ENCODE results near the gene CSTF1. TPM values are rescaled to one million over a fixed set of nuclear protein-coding genes. Genes with fewer than 3 reads are reported as not detected.

CSTF1 gene
- total RNA-seq, 1 donor: 25.0 TPM

DNA sequence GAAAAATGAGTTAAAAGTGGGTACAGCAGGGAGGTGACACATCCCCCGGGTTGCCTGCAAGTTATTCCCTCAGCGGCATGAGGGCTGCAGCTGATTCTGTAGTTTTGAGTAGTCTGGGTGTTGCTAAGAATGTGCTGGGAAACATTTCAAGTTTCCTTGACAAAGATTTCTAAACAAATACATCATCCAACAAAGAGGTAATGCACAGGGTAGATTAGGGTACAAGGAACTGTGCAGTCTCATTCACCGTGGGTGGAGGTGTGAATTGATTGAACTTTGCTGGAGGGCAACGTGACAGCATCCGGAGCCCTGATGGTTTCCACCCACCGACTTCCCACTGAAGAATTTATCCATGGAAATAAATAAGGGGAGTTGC, 41.4 kb downstream of the CSTF1 start:
- peaks cover 23% of the 10 kb centered on the region for H3K4me1 ChIP-seq (ENCODE audit: insufficient read depth, low read length)
- no peaks in the 10 kb centered on the region for H3K36me3 ChIP-seq (ENCODE audit: insufficient read depth, low read length)
- no peak overlapping the region for H3K4me3 ChIP-seq (ENCODE audit: insufficient read depth, low read length)
- TF ChIP-seq, protein P1, sequence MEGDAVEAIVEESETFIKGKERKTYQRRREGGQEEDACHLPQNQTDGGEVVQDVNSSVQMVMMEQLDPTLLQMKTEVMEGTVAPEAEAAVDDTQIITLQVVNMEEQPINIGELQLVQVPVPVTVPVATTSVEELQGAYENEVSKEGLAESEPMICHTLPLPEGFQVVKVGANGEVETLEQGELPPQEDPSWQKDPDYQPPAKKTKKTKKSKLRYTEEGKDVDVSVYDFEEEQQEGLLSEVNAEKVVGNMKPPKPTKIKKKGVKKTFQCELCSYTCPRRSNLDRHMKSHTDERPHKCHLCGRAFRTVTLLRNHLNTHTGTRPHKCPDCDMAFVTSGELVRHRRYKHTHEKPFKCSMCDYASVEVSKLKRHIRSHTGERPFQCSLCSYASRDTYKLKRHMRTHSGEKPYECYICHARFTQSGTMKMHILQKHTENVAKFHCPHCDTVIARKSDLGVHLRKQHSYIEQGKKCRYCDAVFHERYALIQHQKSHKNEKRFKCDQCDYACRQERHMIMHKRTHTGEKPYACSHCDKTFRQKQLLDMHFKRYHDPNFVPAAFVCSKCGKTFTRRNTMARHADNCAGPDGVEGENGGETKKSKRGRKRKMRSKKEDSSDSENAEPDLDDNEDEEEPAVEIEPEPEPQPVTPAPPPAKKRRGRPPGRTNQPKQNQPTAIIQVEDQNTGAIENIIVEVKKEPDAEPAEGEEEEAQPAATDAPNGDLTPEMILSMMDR (IDR thresholded peaks at IDR 0.05; ENCODE audit: extremely low read depth, low read depth, low read length): no peak
- H3K27me3 ChIP-seq (ENCODE audit: insufficient read depth, low read length): no peaks in the 10 kb centered on the region
- peak overlapping the region; percentile 86 for H3K27ac ChIP-seq (ENCODE audit: low read depth, low read length)
- no peaks in the 10 kb centered on the region for H4K20me1 ChIP-seq (ENCODE audit: insufficient read depth, low read length)
- DNase-seq (ENCODE audit: insufficient read length, low spot score, missing footprints): peak; percentile 87
- H3K9me3 ChIP-seq (ENCODE audit: low read depth, low read length): no peaks in the 10 kb centered on the region
- peak overlapping the region; percentile 24 for H2AFZ ChIP-seq (ENCODE audit: low read length)
- peak overlapping the region; percentile 35 for H3K4me2 ChIP-seq (ENCODE audit: insufficient read depth, low read length)
- no peaks in the 10 kb centered on the region for H3K79me2 ChIP-seq (ENCODE audit: insufficient read depth, low read length)

DNA sequence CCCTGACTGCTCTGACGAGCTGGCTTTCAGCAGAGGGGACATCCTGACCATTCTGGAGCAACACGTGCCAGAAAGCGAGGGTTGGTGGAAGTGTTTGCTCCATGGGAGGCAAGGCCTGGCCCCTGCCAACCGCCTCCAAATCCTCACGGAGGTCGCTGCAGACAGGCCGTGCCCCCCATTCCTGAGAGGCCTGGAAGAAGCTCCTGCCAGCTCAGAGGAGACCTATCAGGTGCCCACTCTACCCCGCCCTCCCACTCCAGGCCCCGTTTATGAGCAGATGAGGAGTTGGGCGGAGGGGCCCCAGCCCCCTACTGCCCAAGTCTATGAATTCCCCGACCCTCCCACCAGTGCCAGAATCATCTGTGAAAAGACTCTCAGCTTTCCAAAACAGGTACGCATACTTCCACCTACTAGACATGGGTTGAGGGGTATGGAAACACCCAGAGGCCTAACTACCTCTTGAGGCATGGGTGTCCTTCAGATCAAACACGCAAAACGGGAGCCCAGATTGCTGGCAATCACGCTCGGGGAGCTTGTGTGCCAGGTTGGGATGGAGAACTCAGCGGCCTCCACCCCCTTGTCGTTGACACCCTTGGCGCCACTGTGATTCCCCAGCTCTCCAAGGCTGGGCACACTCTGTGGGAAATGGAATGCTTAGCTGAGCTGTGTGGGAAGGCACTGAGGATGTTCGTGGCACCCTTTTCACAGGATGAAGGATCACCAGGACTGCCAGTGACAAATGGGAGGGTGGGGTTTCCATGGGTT, 44.9 kb downstream of the CSTF1 start:
- no peak for DNase-seq (ENCODE audit: insufficient read length, low spot score, missing footprints)
- H3K4me3 ChIP-seq (ENCODE audit: insufficient read depth, low read length): no peak overlapping the region
- H2AFZ ChIP-seq (ENCODE audit: low read length): no peak overlapping the region
- no peaks in the 10 kb centered on the region for H3K79me2 ChIP-seq (ENCODE audit: insufficient read depth, low read length)
- no peak overlapping the region for H3K4me2 ChIP-seq (ENCODE audit: insufficient read depth, low read length)
- H3K4me1 ChIP-seq (ENCODE audit: insufficient read depth, low read length): peaks cover 29% of the 10 kb centered on the region
- no peaks in the 10 kb centered on the region for H3K36me3 ChIP-seq (ENCODE audit: insufficient read depth, low read length)
- H3K27ac ChIP-seq (ENCODE audit: low read depth, low read length): peak overlapping the region; percentile 44
- no peaks in the 10 kb centered on the region for H3K9me3 ChIP-seq (ENCODE audit: low read depth, low read length)
- TF ChIP-seq, protein P1 (IDR thresholded peaks at IDR 0.05; ENCODE audit: extremely low read depth, low read depth, low read length): no peak
- no peaks in the 10 kb centered on the region for H4K20me1 ChIP-seq (ENCODE audit: insufficient read depth, low read length)
- H3K27me3 ChIP-seq (ENCODE audit: insufficient read depth, low read length): no peaks in the 10 kb centered on the region

DNA sequence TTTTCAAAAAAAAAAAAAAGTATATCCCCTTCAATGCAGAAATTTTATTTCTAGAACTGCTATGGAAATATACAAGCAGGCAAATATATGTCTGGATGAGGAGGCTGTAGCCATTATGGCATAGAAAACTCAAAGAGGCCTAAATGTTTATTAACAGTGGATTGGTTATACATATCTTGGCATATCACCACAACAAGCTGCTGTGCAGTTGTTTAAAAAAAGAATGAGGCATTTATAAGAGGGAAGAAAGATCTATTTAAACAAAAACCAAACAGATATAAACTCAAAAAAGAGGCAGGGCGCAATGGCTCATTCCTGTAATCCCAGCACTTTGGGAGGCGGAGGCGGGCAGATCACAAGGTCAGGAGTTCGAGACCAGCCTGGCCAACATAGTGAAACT, 45.8 kb downstream of the CSTF1 start:
- no peak for DNase-seq (ENCODE audit: insufficient read length, low spot score, missing footprints)

DNA sequence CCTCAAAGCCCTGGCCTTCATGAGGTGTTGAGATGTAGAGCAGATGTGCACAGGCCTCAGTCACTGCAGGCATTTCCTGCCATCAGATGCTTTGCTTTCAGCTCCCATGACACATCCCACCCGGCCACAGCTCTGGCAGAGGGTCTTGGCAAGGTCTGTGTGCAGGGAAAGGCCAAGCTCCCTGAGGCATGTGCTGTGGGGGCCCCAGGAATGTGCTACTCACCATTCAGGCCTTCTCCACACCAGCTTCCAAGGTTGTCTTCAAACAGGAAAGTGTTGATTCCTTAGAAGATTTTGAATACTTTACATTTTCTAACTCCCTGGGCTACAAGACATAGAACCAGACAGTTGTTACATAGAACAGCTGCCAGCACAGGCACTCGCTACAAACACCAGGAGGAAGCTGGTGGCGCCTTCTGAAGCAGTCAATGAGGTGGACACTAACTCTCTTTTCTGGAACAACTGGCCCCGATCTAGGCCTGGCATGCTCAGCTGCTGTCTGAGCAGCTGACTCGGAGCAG, 47.4 kb downstream of the CSTF1 start:
- no peaks in the 10 kb centered on the region for H3K36me3 ChIP-seq (ENCODE audit: insufficient read depth, low read length)
- no peaks in the 10 kb centered on the region for H3K9me3 ChIP-seq (ENCODE audit: low read depth, low read length)
- peak overlapping the region; percentile 29 for H3K4me2 ChIP-seq (ENCODE audit: insufficient read depth, low read length)
- peak overlapping the region; percentile 85 for H3K27ac ChIP-seq (ENCODE audit: low read depth, low read length)
- H2AFZ ChIP-seq (ENCODE audit: low read length): peak overlapping the region; percentile 21
- no peaks in the 10 kb centered on the region for H3K79me2 ChIP-seq (ENCODE audit: insufficient read depth, low read length)
- H3K4me1 ChIP-seq (ENCODE audit: insufficient read depth, low read length): peaks cover 20% of the 10 kb centered on the region
- DNase-seq (ENCODE audit: insufficient read length, low spot score, missing footprints): peak; percentile 95
- no peaks in the 10 kb centered on the region for H3K27me3 ChIP-seq (ENCODE audit: insufficient read depth, low read length)
- no peaks in the 10 kb centered on the region for H4K20me1 ChIP-seq (ENCODE audit: insufficient read depth, low read length)
- TF ChIP-seq, protein P1 (IDR thresholded peaks at IDR 0.05; ENCODE audit: extremely low read depth, low read depth, low read length): no peak
- no peak overlapping the region for H3K4me3 ChIP-seq (ENCODE audit: insufficient read depth, low read length)

More for the DNA sequence above, 45.8 kb downstream of the CSTF1 start:
- Histone ChIP-seq H4K20me1 (ENCODE audit: insufficient read depth, low read length) (no peaks in the 10 kb centered on the region), H3K9me3 (ENCODE audit: low read depth, low read length) (no peaks in the 10 kb centered on the region), H3K27me3 (ENCODE audit: insufficient read depth, low read length) (no peaks in the 10 kb centered on the region), H3K4me1 (ENCODE audit: insufficient read depth, low read length) (peaks cover 27% of the 10 kb centered on the region), H3K36me3 (ENCODE audit: insufficient read depth, low read length) (no peaks in the 10 kb centered on the region), H3K27ac (ENCODE audit: low read depth, low read length) (peak overlapping the region; percentile 44), H2AFZ (ENCODE audit: low read length) (no peak overlapping the region), H3K4me3 (ENCODE audit: insufficient read depth, low read length) (no peak overlapping the region), H3K4me2 (ENCODE audit: insufficient read depth, low read length) (no peak overlapping the region), H3K79me2 (ENCODE audit: insufficient read depth, low read length) (no peaks in the 10 kb centered on the region)
- TF ChIP-seq, protein P1 (IDR thresholded peaks at IDR 0.05; ENCODE audit: extremely low read depth, low read depth, low read length): no peak
